Limb (tissue), 2 donors: ENCODE measurements around the gene PDK2.

ENCODE experiments used
- DNase-seq, 2 donors: peaks; one replicate each; pipeline ENCODE4 v3.0.0-alpha.2; 2016; ENCODE audit errors: extremely low spot score in 2 of 2

The PDK2 gene

GRCh38 chr17:50134206-50135110 is 39.3 kb downstream of the PDK2 start:
- DNase-seq = no peak

- no peak for DNase-seq
Observed at GRCh38 chr17:50135316-50136095, 40.4 kb downstream of the PDK2 start.

GRCh38 chr17:50136096-50136687 is 41.0 kb downstream of the PDK2 start:
- DNase-seq = no peak

GRCh38 chr17:50137042-50137441 is 41.9 kb downstream of the PDK2 start:
- no peak for DNase-seq

GRCh38 chr17:50139185-50139783 is 44.1 kb downstream of the PDK2 start:
- no peak for DNase-seq

- peak; percentile 77 to 84 for DNase-seq
Observed at GRCh38 chr17:50139950-50140885, 45.1 kb downstream of the PDK2 start.

GRCh38 chr17:50141026-50141744 is 46.0 kb downstream of the PDK2 start:
- no peak for DNase-seq

- no peak for DNase-seq
Observed at GRCh38 chr17:50141745-50142110, 46.6 kb downstream of the PDK2 start.

- no peak for DNase-seq
Observed at GRCh38 chr17:50143461-50144176, 48.5 kb downstream of the PDK2 start.

- no peak for DNase-seq
Observed at GRCh38 chr17:50144355-50144754, 49.2 kb downstream of the PDK2 start.

- no peak for DNase-seq
Observed at GRCh38 chr17:50144845-50145531, 49.8 kb downstream of the PDK2 start.

GRCh38 chr17:50145532-50146229 is 50.5 kb downstream of the PDK2 start:
- DNase-seq = no peak

- no peak for DNase-seq
Observed at GRCh38 chr17:50146230-50146926, 51.2 kb downstream of the PDK2 start.

- DNase-seq = no peak
Observed at GRCh38 chr17:50146927-50147665, 51.9 kb downstream of the PDK2 start.

GRCh38 chr17:50147841-50148225 is 52.7 kb downstream of the PDK2 start:
- no peak for DNase-seq

- peak; percentile 40 to 78 for DNase-seq
Observed at GRCh38 chr17:50148226-50149090, 53.3 kb downstream of the PDK2 start.
